Measurements from ENCODE around the gene S1PR1. TPM values are rescaled to one million over a fixed set of nuclear protein-coding genes. Genes with fewer than 3 reads are reported as not detected.

The S1PR1 gene
- total and polyA plus RNA-seq, 2 donors (not counting 3 experiments of a cell fraction or from before 2014, with no cell fraction given) = 137 to 387 TPM

GRCh38 chr1:101283443-101283842, 46.6 kb downstream of the S1PR1 start:
- Histone ChIP-seq H4K20me1 (replicated peaks; ENCODE audit: control insufficient read depth, extremely low read depth, insufficient read depth, low read length) (no peaks in the 10 kb centered on the region), H3K9ac (replicated peaks; ENCODE audit: extremely low read depth, insufficient read depth, low read length) (no peak overlapping the region), H3K27me3 (ENCODE audit: control insufficient read depth in 2 of 2, insufficient read depth in 2 of 2, low read length in 2 of 2) (no peaks in the 10 kb centered on the region), H3K4me3 (replicated peaks in 1 of 3; ENCODE audit: insufficient read depth in 1 of 3, low read depth in 1 of 3, low read length in 3 of 3) (no peak overlapping the region), H3K4me1 (ENCODE audit: control insufficient read depth, extremely low read depth, insufficient read depth, low read length) (peaks cover 21% of the 10 kb centered on the region), H3K27ac (ENCODE audit: insufficient read depth, low read depth, low read length) (no peak overlapping the region), H3K9me1 (replicated peaks; ENCODE audit: control insufficient read depth, extremely low read depth, insufficient read depth, low read length) (no peaks in the 10 kb centered on the region), H3K4me2 (ENCODE audit: insufficient read depth, low read length) (no peak overlapping the region), H3K36me3 (ENCODE audit: control insufficient read depth in 2 of 2, extremely low read depth in 1 of 2, insufficient read depth in 2 of 2, low read length in 2 of 2) (no peaks in the 10 kb centered on the region), H3K79me2 (ENCODE audit: control insufficient read depth, insufficient read depth, low read length) (no peaks in the 10 kb centered on the region), H2AFZ (ENCODE audit: low read depth, low read length) (no peak overlapping the region), H3K9me3 (replicated peaks; ENCODE audit: control insufficient read depth, insufficient read depth, low read length) (no peaks in the 10 kb centered on the region)
- ChIA-PET CTCF (no interaction called here), POLR2A (no interaction called here)
- FAIRE-seq (no peak), DNase-seq (ENCODE audit: low read depth, low spot score) (no peak)
- intact Hi-C loops (cut with micrococcal nuclease) (no loop called here), dilution Hi-C loops (cut with MboI; ENCODE audit: extremely low pct_ligation_motif_present, low sequenced_read_pairs) (no loop called here)
- no peak for TF ChIP-seq MAX (IDR thresholded peaks at IDR 0.05; ENCODE audit: insufficient read depth, insufficient read length)
- no TSS peak for BruUV-seq (replicated peaks)

- ChIA-PET CTCF (no interaction called here), POLR2A (no interaction called here)
- no peaks in the 10 kb centered on the region for H3K9me1 ChIP-seq (replicated peaks; ENCODE audit: control insufficient read depth, extremely low read depth, insufficient read depth, low read length)
- no peak overlapping the region for H3K4me2 ChIP-seq (ENCODE audit: insufficient read depth, low read length)
- no peak overlapping the region for H2AFZ ChIP-seq (ENCODE audit: low read depth, low read length)
- no peaks in the 10 kb centered on the region for H3K79me2 ChIP-seq (ENCODE audit: control insufficient read depth, insufficient read depth, low read length)
- FAIRE-seq (no peak), DNase-seq (ENCODE audit: low read depth, low spot score) (no peak)
- H4K20me1 ChIP-seq (replicated peaks; ENCODE audit: control insufficient read depth, extremely low read depth, insufficient read depth, low read length) = no peaks in the 10 kb centered on the region
- intact Hi-C loops (cut with micrococcal nuclease) (no loop called here), dilution Hi-C loops (cut with MboI; ENCODE audit: extremely low pct_ligation_motif_present, low sequenced_read_pairs) (no loop called here)
- no peaks in the 10 kb centered on the region for H3K9me3 ChIP-seq (replicated peaks; ENCODE audit: control insufficient read depth, insufficient read depth, low read length)
- TF ChIP-seq GATA2 (IDR thresholded peaks at IDR 0.05; ENCODE audit: insufficient read depth, insufficient read length, low read depth, low read length) (no peak), JUN (IDR thresholded peaks at IDR 0.05; ENCODE audit: borderline replicate concordance, insufficient read depth, insufficient read length, low read depth) (no peak), POLR2AphosphoS5 (IDR thresholded peaks at IDR 0.05; ENCODE audit: insufficient read depth, low read depth, low read length) (no peak), MAX (IDR thresholded peaks at IDR 0.05; ENCODE audit: insufficient read depth, insufficient read length) (no peak), EZH2 (IDR thresholded peaks at IDR 0.05; ENCODE audit: borderline replicate concordance, low read depth, low read length, severe bottlenecking) (no peak), CTCF (IDR thresholded peaks at IDR 0.05; ENCODE audit: extremely low read depth in 1 of 2, insufficient read depth in 1 of 2, low read depth in 1 of 2, low read length in 2 of 2) (no peak), POLR2A (IDR thresholded peaks at IDR 0.05; ENCODE audit: low read depth, low read length) (no peak), FOS (IDR thresholded peaks at IDR 0.05; ENCODE audit: borderline replicate concordance, insufficient read depth, low read length) (no peak), MYC (IDR thresholded peaks at IDR 0.05; ENCODE audit: low read depth, low read length) (no peak)
- no peak overlapping the region for H3K27ac ChIP-seq (ENCODE audit: insufficient read depth, low read depth, low read length)
- H3K27me3 ChIP-seq (ENCODE audit: control insufficient read depth in 2 of 2, insufficient read depth in 2 of 2, low read length in 2 of 2) = no peaks in the 10 kb centered on the region
- no peak overlapping the region for H3K4me3 ChIP-seq (replicated peaks in 1 of 3; ENCODE audit: insufficient read depth in 1 of 3, low read depth in 1 of 3, low read length in 3 of 3)
- H3K4me1 ChIP-seq (ENCODE audit: control insufficient read depth, extremely low read depth, insufficient read depth, low read length) = peaks cover 26% of the 10 kb centered on the region
- no peaks in the 10 kb centered on the region for H3K36me3 ChIP-seq (ENCODE audit: control insufficient read depth in 2 of 2, extremely low read depth in 1 of 2, insufficient read depth in 2 of 2, low read length in 2 of 2)
- no TSS peak for BruUV-seq (replicated peaks)
- no peak overlapping the region for H3K9ac ChIP-seq (replicated peaks; ENCODE audit: extremely low read depth, insufficient read depth, low read length)
These were observed 47.2 kb downstream of the S1PR1 start for GRCh38 chr1:101284021-101284420.

Measured in endothelial cell of umbilical vein (primary cell).